T-helper 17 cell (primary cell): ENCODE data around the gene NAV1. TPM values are rescaled to one million over a fixed set of nuclear protein-coding genes. Genes with fewer than 3 reads are reported as not detected.
"Not testable (repeated sequence)": the region's sequence is repeated elsewhere in the genome, so short reads cannot be mapped to it uniquely, and the experiment has no call there.

ENCODE experiments used
- ATAC-seq: fragments of 150-1000 bp; cut with Tn5 transposase; 2 replicates; pipeline ENCODE4 v1.10.0; 2021; ENCODE audit warnings: mild to moderate bottlenecking, moderate library complexity
- DNase-seq, 3 donors: peaks; one replicate each; pipeline versions ENCODE4 v3.0.0 to v3.0.0-alpha.2; 2020 to 2021
- H3K9me3 ChIP-seq: one replicate; pipeline ENCODE4 v1.7.0; 2013; ENCODE audit warnings: low read length, mild to moderate bottlenecking; ENCODE audit not compliant: control insufficient read depth, poor library complexity, severe bottlenecking
- H3K27ac Mint-ChIP-seq: one replicate; pipeline ENCODE4 v1.8.0; 2022; ENCODE audit warnings: mild to moderate bottlenecking, moderate library complexity, mixed read lengths
- H3K27me3 Mint-ChIP-seq: one replicate; pipeline ENCODE4 v1.8.0; 2022; ENCODE audit warnings: mixed read lengths
- H3K36me3 Mint-ChIP-seq: one replicate; pipeline ENCODE4 v1.8.0; 2022; ENCODE audit warnings: low read depth, mixed read lengths
- H3K4me1 Mint-ChIP-seq: one replicate; pipeline ENCODE4 v1.8.0; 2022; ENCODE audit warnings: mild to moderate bottlenecking, mixed read lengths
- H3K4me3 Mint-ChIP-seq: one replicate; pipeline ENCODE4 v1.8.0; 2022; ENCODE audit warnings: mild to moderate bottlenecking, moderate library complexity, mixed read lengths
- total RNA-seq, 4 donors: library from RNA in 2 of 4; stranded (reverse) in 2 of 4; gene quantifications; one replicate each; pipeline ENCODE4 v1.2.3 and lab custom pipeline; 2022 to 2026

Gene NAV1
- total RNA-seq (1 to 10 TPM; 3.8 to 3.9 TPM), total RNA-seq (lab: John Stamatoyannopoulos, UW) (1.7 to 5.0 reads per million in 2 donors)

DNA sequence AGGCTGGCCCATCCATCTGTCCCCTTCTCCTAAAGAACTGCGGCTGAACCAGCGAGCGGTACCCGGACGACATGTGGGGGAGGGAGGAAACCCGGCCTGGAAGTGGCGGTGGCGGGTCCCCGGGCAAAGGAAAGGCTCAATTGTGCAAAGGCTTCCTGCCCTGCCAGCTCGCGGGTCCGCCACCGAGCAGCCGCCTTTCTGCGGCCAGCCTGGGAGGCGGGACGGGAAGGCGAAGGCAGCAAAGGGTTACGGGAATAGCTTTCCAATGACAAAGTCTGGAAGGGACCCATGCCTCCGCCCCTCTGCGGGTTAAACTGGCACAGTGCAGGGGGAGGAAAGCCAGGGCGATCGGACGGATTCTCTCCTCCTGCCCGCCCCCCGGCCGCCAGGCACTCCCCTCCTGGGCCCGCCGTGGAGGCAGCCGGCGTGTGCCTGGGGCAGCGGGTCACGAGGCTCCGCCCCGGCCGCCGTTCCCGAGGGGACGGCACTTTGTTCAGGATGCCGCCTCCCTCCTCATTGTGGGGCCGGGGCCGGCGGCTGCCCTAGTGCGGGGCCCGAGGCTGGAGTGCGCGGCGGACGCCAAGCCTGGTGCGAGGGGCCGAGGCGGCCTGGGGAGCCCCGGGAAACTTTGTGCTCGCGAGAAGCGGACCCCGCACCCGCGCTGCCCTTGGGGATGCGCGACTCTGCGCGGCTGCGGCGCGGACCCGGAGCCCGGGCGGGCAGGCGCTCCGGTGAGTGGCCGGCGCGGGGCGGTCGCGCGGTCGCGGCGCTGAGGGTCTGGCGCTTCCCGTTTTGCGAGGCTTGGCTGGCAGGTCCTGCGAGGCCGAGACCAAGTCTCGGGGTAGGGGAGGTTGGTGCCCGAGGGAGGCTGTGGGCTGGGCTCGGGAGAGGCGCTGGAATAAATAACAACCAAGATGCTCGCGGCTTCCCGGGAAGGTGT, at the start of gene NAV1:
TSS of gene NAV1 (plus strand) at position 516 of the 940 bp plus-strand sequence. CDS start 83,758 bp downstream, outside the sequence.
- no peak for DNase-seq
- Mint-ChIP-seq H3K4me1 (peaks cover 19% of the 10 kb centered on the region), H3K4me3 (peak within 1 kb of the TSS; percentile 86), H3K27ac (peak within 1 kb of the TSS; percentile 16), H3K36me3 (peaks cover 4% of the 10 kb centered on the region), H3K27me3 (peaks cover 82% of the 10 kb centered on the region)
- no peaks in the 10 kb centered on the region for H3K9me3 ChIP-seq
- ATAC-seq = peak; percentile 37

DNA sequence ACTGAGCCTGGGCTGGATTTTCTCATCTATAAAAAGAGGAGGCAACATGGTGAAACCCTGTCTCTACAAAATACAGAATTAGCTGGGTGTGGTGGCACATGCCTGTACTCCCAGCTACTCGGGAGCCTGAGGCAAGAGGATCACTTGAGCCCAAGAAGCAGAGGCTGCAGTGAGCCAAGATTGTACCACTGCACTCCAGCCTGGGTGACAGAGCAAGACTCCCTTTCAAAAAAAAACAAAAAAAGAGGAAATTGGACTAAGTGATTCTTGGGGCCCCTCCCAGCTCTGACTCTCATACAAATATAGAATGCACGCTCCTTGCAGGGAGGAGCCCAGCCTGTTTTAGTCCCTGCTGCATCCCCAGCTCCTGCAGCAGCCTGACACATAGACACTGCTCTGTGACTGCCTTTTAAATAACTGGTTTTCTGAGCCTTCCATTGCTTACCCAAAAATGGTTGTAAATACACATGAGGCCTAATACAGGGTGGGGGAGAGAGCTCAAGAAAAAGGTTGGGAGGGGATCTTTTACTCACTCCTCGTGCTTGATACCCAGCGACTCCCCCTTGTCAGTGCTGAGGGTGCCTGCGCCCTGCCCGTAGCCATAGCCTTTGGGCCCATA, 49.2 kb upstream of the NAV1 start:
- DNase-seq = no peak
- Mint-ChIP-seq H3K27ac (no peak overlapping the region), H3K36me3 (peaks cover 6% of the 10 kb centered on the region), H3K4me1 (peaks cover 10% of the 10 kb centered on the region), H3K27me3 (no peaks in the 10 kb centered on the region), H3K4me3 (no peak overlapping the region)
- H3K9me3 ChIP-seq = no peaks in the 10 kb centered on the region
- ATAC-seq = no peak

DNA sequence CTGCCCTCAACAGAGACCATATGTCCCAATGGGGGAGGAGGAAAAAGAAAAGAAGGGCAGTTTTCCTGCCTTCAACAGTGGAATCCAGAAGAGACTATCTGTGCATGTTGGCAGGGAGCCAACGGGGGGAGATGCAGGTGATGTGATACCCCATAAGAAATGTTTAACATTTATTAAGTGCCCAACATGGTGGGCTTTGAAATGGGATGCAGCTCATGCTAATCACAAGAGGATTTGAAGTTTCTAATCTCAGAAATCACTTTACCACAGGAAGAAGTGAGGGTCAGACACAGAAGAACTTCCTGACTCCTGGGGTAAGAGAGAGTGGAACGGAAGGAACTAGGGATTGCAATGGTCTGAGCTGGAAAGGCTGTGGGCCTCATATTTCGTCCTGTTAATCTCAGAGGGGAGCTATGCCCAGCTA, 48.2 kb upstream of the NAV1 start:
- Mint-ChIP-seq H3K27ac (no peak overlapping the region), H3K36me3 (peaks cover 6% of the 10 kb centered on the region), H3K4me1 (peaks cover 10% of the 10 kb centered on the region), H3K4me3 (no peak overlapping the region), H3K27me3 (no peaks in the 10 kb centered on the region)
- ATAC-seq (no peak), DNase-seq (no peak)
- H3K9me3 ChIP-seq = no peaks in the 10 kb centered on the region

DNA sequence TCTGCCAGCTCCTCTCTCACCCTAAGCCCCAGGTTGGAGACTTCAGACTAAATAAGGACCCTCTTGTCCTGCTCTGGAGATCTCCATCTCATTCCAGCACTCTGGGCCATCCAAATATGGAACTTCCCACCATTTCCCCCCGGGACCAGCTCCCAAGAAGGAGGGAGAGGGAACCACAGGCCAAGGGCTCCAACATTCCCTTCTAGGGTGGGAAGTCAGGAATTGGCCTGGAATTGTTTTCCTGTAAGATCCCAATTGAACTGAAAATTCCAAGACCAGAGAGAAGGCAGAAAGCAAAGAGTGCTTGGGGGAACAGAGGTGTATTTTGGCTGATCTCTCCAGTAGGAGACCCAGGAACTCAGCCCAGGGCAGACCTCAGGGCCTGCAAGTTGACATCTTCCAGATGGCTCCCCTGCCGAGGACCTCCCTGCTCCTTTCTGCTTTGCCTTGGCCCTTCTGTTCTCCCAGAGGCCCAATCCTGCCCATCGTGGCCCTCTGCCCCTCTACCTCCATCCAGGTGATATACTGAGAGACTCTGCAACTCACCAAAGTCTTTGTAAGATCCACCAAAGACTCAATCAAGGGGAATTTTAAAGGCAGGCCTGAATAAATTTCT, 46.9 kb upstream of the NAV1 start:
- no peak overlapping the region for H3K4me3 Mint-ChIP-seq
- H3K4me1 Mint-ChIP-seq = peaks cover 10% of the 10 kb centered on the region
- DNase-seq (no peak), ATAC-seq (no peak)
- no peaks in the 10 kb centered on the region for H3K9me3 ChIP-seq
- no peaks in the 10 kb centered on the region for H3K27me3 Mint-ChIP-seq
- peaks cover 6% of the 10 kb centered on the region for H3K36me3 Mint-ChIP-seq
- peak overlapping the region; percentile 29 for H3K27ac Mint-ChIP-seq

DNA sequence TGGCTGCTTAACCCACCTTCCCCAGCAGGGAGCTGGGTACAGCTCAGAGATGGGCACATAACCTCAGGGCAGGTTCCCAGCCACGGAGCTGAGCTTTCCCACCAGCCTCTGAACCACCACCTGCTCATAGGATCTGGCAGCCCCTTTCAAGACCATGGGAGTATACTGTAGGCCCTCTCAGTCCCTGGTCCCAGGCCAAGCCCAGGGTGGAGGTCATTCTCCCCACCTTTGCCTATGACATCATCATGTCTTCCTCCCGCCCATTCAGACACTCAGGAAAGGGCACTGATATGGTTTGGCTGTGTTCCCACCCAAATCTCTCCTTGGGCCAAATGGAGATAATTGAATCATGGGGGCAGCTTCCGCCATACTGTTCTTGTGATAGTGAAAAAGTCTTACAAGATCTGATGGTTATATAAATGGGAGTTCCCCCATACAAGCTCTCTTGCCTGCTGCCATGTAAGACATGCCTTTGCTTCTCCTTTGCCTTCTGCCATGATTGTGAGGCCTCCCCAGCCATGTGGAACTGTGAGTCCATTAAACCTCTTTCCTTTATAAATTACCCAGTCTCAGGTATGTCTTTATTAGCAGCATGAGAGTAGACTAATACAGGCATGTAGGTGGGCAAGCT, 45.8 kb upstream of the NAV1 start:
- H3K27ac Mint-ChIP-seq = peak overlapping the region; percentile 29
- H3K36me3 Mint-ChIP-seq, H3K4me3 Mint-ChIP-seq: not testable (repeated sequence)

GRCh38 chr1:201493757-201494617, 44.9 kb upstream of the NAV1 start:
- DNase-seq = no peak
- H3K27ac Mint-ChIP-seq = peak overlapping the region; percentile 51

More for the DNA sequence above, 45.8 kb upstream of the NAV1 start:
- not testable (repeated sequence) for H3K27me3 Mint-ChIP-seq, H3K9me3 ChIP-seq, ATAC-seq, DNase-seq
- peaks cover 14% of the 10 kb centered on the region for H3K4me1 Mint-ChIP-seq

DNA sequence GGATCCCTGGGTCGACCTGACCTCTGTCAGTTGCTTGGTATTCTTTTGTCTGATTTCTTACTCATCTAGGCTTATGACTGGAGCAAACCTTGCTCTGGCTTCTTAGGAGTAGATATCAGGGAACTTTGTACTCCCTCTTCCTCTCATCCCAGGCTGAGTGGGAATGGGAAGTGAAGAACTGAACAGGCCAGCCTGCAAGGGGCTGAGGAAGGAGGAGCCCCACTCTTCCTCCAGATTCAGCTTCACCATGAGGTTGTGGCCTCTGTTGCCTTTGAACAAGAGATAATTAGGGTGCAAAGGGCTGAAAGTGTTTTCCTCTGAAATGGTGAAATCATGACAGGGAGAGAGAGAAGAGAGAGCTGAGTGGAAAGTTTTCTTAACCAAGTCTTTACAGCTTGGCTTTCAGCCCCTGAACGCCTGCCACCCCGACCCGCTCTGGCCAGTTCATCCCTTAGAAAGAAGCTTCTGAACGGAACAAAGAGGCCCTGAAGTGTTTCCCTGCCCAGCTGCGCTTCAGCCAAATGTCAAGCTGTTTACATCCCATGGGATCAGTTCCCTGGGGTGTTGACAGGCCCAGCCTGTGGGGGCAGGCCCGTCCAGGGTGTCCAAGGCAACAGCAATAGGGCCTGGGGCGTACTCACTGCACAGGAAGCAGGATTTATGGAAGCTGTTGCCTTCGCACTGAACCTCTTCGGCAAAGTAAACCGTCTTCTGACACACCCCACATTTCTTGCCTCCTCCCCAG, 43.2 kb upstream of the NAV1 start:
- ATAC-seq = no peak
- H3K36me3 Mint-ChIP-seq = peaks cover 6% of the 10 kb centered on the region
- DNase-seq = no peak
- peaks cover 17% of the 10 kb centered on the region for H3K4me1 Mint-ChIP-seq
- no peaks in the 10 kb centered on the region for H3K27me3 Mint-ChIP-seq
- H3K4me3 Mint-ChIP-seq = no peak overlapping the region
- H3K9me3 ChIP-seq = no peaks in the 10 kb centered on the region
- no peak overlapping the region for H3K27ac Mint-ChIP-seq

More at GRCh38 chr1:201493757-201494617, 44.9 kb upstream of the NAV1 start:
- ATAC-seq = no peak
- Mint-ChIP-seq H3K4me1 (peaks cover 14% of the 10 kb centered on the region), H3K27me3 (no peaks in the 10 kb centered on the region), H3K36me3 (peaks cover 6% of the 10 kb centered on the region), H3K4me3 (no peak overlapping the region)
- no peaks in the 10 kb centered on the region for H3K9me3 ChIP-seq

DNA sequence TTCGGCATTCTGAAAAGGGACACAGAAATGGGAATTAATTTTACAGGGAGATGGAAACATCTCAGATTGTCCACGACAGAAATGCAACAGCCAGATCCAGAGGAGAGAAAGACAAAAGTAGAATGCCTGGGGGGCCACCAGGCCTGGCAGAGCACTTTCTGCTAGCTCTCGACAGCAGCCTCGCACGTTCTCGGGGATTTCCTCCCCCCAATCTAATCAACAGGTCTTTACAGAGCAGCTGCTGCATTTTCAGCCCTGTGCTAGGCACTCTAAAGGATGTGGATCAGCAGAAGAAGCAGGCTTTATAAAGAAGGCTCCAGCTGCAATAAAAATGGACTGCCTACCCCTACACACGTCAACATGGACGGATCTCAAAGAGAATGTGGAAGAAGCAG, 42.6 kb upstream of the NAV1 start:
- H3K36me3 Mint-ChIP-seq = peaks cover 6% of the 10 kb centered on the region
- no peak overlapping the region for H3K4me3 Mint-ChIP-seq
- peaks cover 17% of the 10 kb centered on the region for H3K4me1 Mint-ChIP-seq
- ATAC-seq = no peak
- H3K27me3 Mint-ChIP-seq = no peaks in the 10 kb centered on the region
- no peak overlapping the region for H3K27ac Mint-ChIP-seq
- no peaks in the 10 kb centered on the region for H3K9me3 ChIP-seq
- DNase-seq = no peak

GRCh38 chr1:201497935-201498509, 40.9 kb upstream of the NAV1 start:
- no peak for ATAC-seq
- Mint-ChIP-seq H3K36me3 (peaks cover 2% of the 10 kb centered on the region), H3K27me3 (no peaks in the 10 kb centered on the region), H3K4me3 (no peak overlapping the region), H3K27ac (peak overlapping the region; percentile 45), H3K4me1 (peaks cover 16% of the 10 kb centered on the region)
- DNase-seq = no peak
- H3K9me3 ChIP-seq = no peaks in the 10 kb centered on the region

DNA sequence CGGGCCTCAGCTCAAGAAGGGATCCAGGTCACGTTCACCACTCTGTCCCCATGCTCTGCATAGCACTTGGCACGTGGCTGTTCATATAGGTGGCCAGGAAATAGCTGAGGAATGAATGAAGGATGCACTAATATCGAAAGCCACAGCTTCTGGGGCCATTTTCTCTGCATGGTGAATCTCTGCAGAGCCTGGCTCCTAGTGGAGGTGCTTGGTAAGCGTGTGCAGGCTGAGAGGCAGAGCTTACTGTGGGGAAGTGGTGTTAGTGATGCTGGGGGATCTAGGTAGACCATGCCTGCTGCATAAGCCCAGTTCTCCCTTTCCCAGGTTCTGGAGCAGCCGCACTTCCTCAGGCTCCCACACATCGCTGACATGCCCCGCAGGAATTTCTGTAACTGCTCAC, 40.3 kb upstream of the NAV1 start:
- no peak for ATAC-seq
- no peak for DNase-seq
- Mint-ChIP-seq H3K4me3 (no peak overlapping the region), H3K27ac (peak overlapping the region; percentile 45), H3K36me3 (peaks cover 2% of the 10 kb centered on the region), H3K4me1 (peaks cover 18% of the 10 kb centered on the region), H3K27me3 (no peaks in the 10 kb centered on the region)
- no peaks in the 10 kb centered on the region for H3K9me3 ChIP-seq

DNA sequence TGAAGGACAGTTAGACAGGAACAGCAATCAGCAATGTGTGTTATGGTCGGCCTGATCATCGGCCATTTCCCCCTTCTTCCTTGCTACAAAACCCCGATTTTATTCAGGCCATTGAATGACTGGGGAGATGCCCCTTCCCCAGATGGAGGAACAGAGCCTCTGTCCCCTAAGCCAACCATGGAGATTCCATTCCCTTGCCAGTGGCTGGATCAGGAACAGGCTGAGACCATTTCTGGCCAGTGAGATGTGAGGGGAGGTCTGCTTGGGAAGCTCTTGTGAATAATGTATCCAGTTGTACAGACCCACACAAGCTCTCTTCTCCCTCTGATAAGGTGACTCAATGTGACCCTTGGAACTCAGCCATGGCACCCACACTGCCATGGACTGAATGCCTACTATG, 39.7 kb upstream of the NAV1 start:
- H3K27me3 Mint-ChIP-seq = no peaks in the 10 kb centered on the region
- ATAC-seq (no peak), DNase-seq (no peak)
- H3K4me3 Mint-ChIP-seq = no peak overlapping the region
- no peak overlapping the region for H3K27ac Mint-ChIP-seq
- no peaks in the 10 kb centered on the region for H3K9me3 ChIP-seq
- peaks cover 21% of the 10 kb centered on the region for H3K4me1 Mint-ChIP-seq
- H3K36me3 Mint-ChIP-seq = no peaks in the 10 kb centered on the region
